Measurements from ENCODE around the gene TLE4.

DNA sequence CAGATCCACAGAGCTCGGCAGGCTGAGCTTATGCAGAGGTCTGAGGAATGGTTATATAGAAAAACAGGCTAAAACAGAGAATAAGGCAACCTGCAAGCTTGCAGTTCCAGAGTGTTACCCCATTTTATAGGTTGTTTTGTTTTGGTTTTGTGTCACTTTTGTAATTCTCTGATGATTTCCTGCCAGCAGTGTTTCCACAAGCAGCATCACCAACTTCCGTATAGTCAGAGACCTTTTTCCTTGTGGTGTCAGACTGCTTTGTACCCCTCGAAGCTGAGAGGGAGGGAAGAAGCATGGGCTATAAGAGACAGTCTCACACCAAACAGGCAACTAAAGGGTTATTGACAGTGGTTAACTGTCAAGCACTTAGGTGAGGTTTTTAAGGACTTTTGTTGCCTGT, 61.8 kb downstream of the TLE4 start:
- TF ChIP-seq, protein P1, sequence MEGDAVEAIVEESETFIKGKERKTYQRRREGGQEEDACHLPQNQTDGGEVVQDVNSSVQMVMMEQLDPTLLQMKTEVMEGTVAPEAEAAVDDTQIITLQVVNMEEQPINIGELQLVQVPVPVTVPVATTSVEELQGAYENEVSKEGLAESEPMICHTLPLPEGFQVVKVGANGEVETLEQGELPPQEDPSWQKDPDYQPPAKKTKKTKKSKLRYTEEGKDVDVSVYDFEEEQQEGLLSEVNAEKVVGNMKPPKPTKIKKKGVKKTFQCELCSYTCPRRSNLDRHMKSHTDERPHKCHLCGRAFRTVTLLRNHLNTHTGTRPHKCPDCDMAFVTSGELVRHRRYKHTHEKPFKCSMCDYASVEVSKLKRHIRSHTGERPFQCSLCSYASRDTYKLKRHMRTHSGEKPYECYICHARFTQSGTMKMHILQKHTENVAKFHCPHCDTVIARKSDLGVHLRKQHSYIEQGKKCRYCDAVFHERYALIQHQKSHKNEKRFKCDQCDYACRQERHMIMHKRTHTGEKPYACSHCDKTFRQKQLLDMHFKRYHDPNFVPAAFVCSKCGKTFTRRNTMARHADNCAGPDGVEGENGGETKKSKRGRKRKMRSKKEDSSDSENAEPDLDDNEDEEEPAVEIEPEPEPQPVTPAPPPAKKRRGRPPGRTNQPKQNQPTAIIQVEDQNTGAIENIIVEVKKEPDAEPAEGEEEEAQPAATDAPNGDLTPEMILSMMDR (IDR thresholded peaks at IDR 0.05), result no peak
- TF ChIP-seq POLR2AphosphoS5 (IDR thresholded peaks at IDR 0.05), result no peak
- no peak for TF ChIP-seq POLR2A (IDR thresholded peaks at IDR 0.05)

Measured in stomach (tissue), 4 donors.